Liver (tissue), 9 donors: Measurements from ENCODE around the gene CEP131. TPM values are rescaled to one million over a fixed set of nuclear protein-coding genes. Genes with fewer than 3 reads are reported as not detected.

Experiments
- DNase-seq: peaks from one replicate; pipeline ENCODE4 v3.0.0-alpha.2; 2017; ENCODE audit warnings: low spot score
- H3K27ac ChIP-seq, 2 donors: one replicate each; pipeline ENCODE4 v1.7.0; 2013; ENCODE audit warnings: inconsistent platforms in 2 of 2, low read length in 2 of 2, control low read depth in 1 of 2, low read depth in 1 of 2, mild to moderate bottlenecking in 1 of 2
- H3K27me3 ChIP-seq, 4 donors: one replicate each; pipeline versions ENCODE4 v1.6.1 to v1.7.0; 2013; ENCODE audit warnings: low read length in 3 of 4, inconsistent platforms in 1 of 4, mild to moderate bottlenecking in 1 of 4, moderate library complexity in 1 of 4; ENCODE audit not compliant: control insufficient read depth in 4 of 4, insufficient read depth in 4 of 4
- H3K36me3 ChIP-seq, 4 donors: one replicate each; pipeline versions ENCODE4 v1.6.1 to v1.7.0; 2013; ENCODE audit warnings: low read length in 3 of 4, mild to moderate bottlenecking in 3 of 4, low read depth in 1 of 4, moderate library complexity in 1 of 4; ENCODE audit not compliant: control insufficient read depth in 4 of 4, insufficient read depth in 3 of 4
- H3K4me1 ChIP-seq, 4 donors: one replicate each; pipeline versions ENCODE4 v1.6.1 to v1.7.0; 2013; ENCODE audit warnings: low read length in 3 of 4, mild to moderate bottlenecking in 3 of 4, moderate library complexity in 1 of 4; ENCODE audit not compliant: control insufficient read depth in 4 of 4, insufficient read depth in 4 of 4
- H3K4me3 ChIP-seq, 3 donors: one replicate each; pipeline versions ENCODE4 v1.6.1 to v1.7.0; 2013; ENCODE audit warnings: low read length in 3 of 3, control low read depth in 1 of 3, low read depth in 1 of 3, mild to moderate bottlenecking in 1 of 3
- H3K9ac ChIP-seq, 2 donors: one replicate each; pipeline ENCODE4 v1.7.0; 2013; ENCODE audit warnings: low read length in 2 of 2, mild to moderate bottlenecking in 2 of 2, moderate library complexity in 2 of 2, control low read depth in 1 of 2, low read depth in 1 of 2
- H3K9me3 ChIP-seq, 4 donors: one replicate each; pipeline versions ENCODE4 v1.6.1 to v1.7.0; 2013; ENCODE audit warnings: low read length in 3 of 4; ENCODE audit not compliant: control insufficient read depth in 4 of 4
- ATF3 ChIP-seq: IDR thresholded peaks from 2 replicates; pipeline ENCODE4 v1.6.1; 2016; ENCODE audit warnings: antibody characterized with exemption
- EGR1 ChIP-seq, 2 donors: IDR thresholded peaks; 2 replicates each; pipeline ENCODE4 v1.6.1; 2016 to 2018; ENCODE audit warnings: antibody characterized with exemption in 2 of 2, low read depth in 2 of 2
- FOXA1 ChIP-seq: IDR thresholded peaks from 2 replicates; pipeline ENCODE4 v1.6.1; 2016; ENCODE audit warnings: antibody characterized with exemption
- FOXA2 ChIP-seq: IDR thresholded peaks from 2 replicates; pipeline ENCODE4 v1.6.1; 2016; ENCODE audit warnings: antibody characterized with exemption
- GABPA ChIP-seq, 2 donors: IDR thresholded peaks in 1 of 2; conservative IDR thresholded peaks in 1 of 2; 2 replicates each; pipeline ENCODE4 v1.6.1; 2016; ENCODE audit warnings: antibody characterized with exemption in 2 of 2, mild to moderate bottlenecking in 1 of 2, moderate library complexity in 1 of 2
- HNF4A ChIP-seq, 2 donors: conservative IDR thresholded peaks; 2 replicates each; pipeline ENCODE4 v1.6.1; 2016; ENCODE audit warnings: antibody characterized with exemption in 2 of 2, mild to moderate bottlenecking in 2 of 2
- HNF4G ChIP-seq: IDR thresholded peaks from 2 replicates; pipeline ENCODE4 v1.6.1; 2016; ENCODE audit warnings: antibody characterized with exemption
- MAX ChIP-seq: IDR thresholded peaks from 2 replicates; pipeline ENCODE4 v1.6.1; 2016; ENCODE audit warnings: antibody characterized with exemption
- NR2F2 ChIP-seq: IDR thresholded peaks from 2 replicates; pipeline ENCODE4 v1.6.1; 2016; ENCODE audit warnings: antibody characterized with exemption
- RAD21 ChIP-seq, 2 donors: IDR thresholded peaks; 2 replicates each; pipeline ENCODE4 v1.6.1; 2016; ENCODE audit warnings: antibody characterized with exemption in 2 of 2, mild to moderate bottlenecking in 2 of 2
- REST ChIP-seq: IDR thresholded peaks from 2 replicates; pipeline ENCODE4 v1.6.1; 2016; ENCODE audit warnings: antibody characterized with exemption, mild to moderate bottlenecking
- RXRA ChIP-seq, 2 donors: IDR thresholded peaks; 2 replicates each; pipeline ENCODE4 v1.6.1; 2017 to 2018; ENCODE audit warnings: antibody characterized with exemption in 2 of 2, mild to moderate bottlenecking in 1 of 2
- SP1 ChIP-seq: IDR thresholded peaks from 2 replicates; pipeline ENCODE4 v1.6.1; 2018; ENCODE audit warnings: antibody characterized with exemption, mild to moderate bottlenecking
- TAF1 ChIP-seq: conservative IDR thresholded peaks from 2 replicates; pipeline ENCODE4 v1.6.1; 2016; ENCODE audit warnings: antibody characterized with exemption, mild to moderate bottlenecking
- YY1 ChIP-seq: IDR thresholded peaks from 2 replicates; pipeline ENCODE4 v1.6.1; 2016; ENCODE audit warnings: antibody characterized with exemption, mild to moderate bottlenecking
- WGBS: extraction: QIAGEN DNeasy Blood & Tissue Kit; methylation state at CpG from one replicate; pipeline ENCODE4 v1.1.7; 2013; 5-methylcytosine and 5-hydroxymethylcytosine counted together
- polyA plus RNA-seq, 2 donors: library from polyadenylated mRNA; stranded (reverse) in 1 of 2; unstranded in 1 of 2; fragments of 200-250 nt in 1 of 2; fragments of >200 nt in 1 of 2; fragmentation: Nextera tagmentation in 1 of 2; extraction: Ambion mirVana in 1 of 2; gene quantifications; one replicate each; pipeline versions ENCODE4 v1.2.1 to v1.2.3, GENCODE V29; 2013 to 2015
- total RNA-seq, 2 donors: library from RNA; depleted of rRNA; stranded (reverse); fragments of >200 nt; gene quantifications; one replicate each; pipeline ENCODE4 v1.2.3, GENCODE V29; 2014
- TF ChIP-seq, protein P1 (sequence below): IDR thresholded peaks from 2 replicates; pipeline ENCODE4 v1.6.1; 2016; ENCODE audit warnings: antibody characterized with exemption
- donor health status: healthy.
- donor health status: healthy.
- donor health status: healthy.
- donor health status: healthy.
- donor health status: healthy.

Gene CEP131
- total and polyA plus RNA-seq, 4 donors: 0.71 to 6.3 (median 2.2) TPM

DNA sequence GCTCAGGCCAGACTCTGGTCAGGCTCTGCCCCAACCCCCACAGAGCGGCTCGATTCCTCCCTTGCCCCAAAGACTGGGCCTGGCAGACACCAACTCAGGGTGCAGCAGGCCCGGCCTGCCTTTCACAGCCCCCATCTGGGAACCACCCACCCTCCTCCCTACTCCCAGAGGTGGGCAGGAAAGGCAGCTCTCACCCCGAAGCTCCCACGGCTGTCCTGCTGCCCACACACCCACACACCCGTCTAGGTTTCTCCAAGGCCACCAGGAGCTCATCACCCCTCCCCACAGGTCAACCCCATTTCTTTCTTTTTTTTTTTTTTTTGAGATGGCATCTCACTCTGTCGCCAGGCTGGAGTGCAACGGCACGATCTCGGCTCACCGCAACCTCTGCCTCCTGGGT lies 3.8 kb downstream of the CEP131 start:
- Histone ChIP-seq H3K4me3 (no peak overlapping the region), H3K9me3 (no peaks in the 10 kb centered on the region), H3K36me3 (no peaks in the 10 kb centered on the region), H3K9ac (no peak overlapping the region), H3K27ac (no peak overlapping the region), H3K4me1 (peaks cover 10 to 23% (median 13%) of the 10 kb centered on the region in 4 donors), H3K27me3 (no peaks in the 10 kb centered on the region)
- WGBS: 97% methylated on average over 11 of the region's 11 CpGs
- no peak for DNase-seq
- no peak for TF ChIP-seq SP1

DNA sequence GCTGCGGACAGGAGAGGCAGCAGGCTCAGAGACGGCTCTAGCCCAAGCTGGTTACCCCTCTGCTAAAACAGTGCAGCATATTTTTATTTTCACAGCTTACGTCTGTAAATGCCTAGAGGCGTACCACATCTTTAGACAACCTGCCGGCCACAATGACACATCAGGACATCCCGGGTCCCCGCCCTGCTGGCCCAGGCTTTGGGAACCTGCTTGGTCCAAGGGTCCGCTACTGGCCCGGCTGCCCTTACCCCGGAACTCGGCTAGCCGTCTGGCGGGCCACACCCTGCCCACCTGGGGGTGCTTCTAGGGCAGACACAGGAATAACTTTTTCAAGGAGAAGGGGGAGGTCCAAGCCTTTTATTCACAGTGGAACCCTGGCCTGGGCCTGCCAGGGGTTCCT lies 4.3 kb downstream of the CEP131 start:
- no peaks in the 10 kb centered on the region for H3K9me3 ChIP-seq
- H3K9ac ChIP-seq: no peak overlapping the region
- no peak for DNase-seq
- H3K27me3 ChIP-seq: no peaks in the 10 kb centered on the region
- TF ChIP-seq RAD21 (IDR thresholded peaks at IDR 0.05) (no peak), NR2F2 (no peak), SP1 (no peak), YY1 (no peak), GABPA (IDR thresholded peaks at IDR 0.05 in 1 of 2, conservative IDR thresholded peaks at IDR 0.05 in 1 of 2) (no peak), RXRA (IDR thresholded peaks at IDR 0.05) (no peak), FOXA1 (no peak), MAX (no peak)
- TF ChIP-seq, protein P1, sequence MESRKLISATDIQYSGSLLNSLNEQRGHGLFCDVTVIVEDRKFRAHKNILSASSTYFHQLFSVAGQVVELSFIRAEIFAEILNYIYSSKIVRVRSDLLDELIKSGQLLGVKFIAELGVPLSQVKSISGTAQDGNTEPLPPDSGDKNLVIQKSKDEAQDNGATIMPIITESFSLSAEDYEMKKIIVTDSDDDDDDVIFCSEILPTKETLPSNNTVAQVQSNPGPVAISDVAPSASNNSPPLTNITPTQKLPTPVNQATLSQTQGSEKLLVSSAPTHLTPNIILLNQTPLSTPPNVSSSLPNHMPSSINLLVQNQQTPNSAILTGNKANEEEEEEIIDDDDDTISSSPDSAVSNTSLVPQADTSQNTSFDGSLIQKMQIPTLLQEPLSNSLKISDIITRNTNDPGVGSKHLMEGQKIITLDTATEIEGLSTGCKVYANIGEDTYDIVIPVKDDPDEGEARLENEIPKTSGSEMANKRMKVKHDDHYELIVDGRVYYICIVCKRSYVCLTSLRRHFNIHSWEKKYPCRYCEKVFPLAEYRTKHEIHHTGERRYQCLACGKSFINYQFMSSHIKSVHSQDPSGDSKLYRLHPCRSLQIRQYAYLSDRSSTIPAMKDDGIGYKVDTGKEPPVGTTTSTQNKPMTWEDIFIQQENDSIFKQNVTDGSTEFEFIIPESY: no peak
- no peaks in the 10 kb centered on the region for H3K36me3 ChIP-seq
- 91% methylated on average over 13 of the region's 13 CpGs for WGBS
- H3K4me1 ChIP-seq: peaks cover 7 to 18% (median 11%) of the 10 kb centered on the region in 4 donors
- H3K27ac ChIP-seq: no peak overlapping the region
- H3K4me3 ChIP-seq: no peak overlapping the region

DNA sequence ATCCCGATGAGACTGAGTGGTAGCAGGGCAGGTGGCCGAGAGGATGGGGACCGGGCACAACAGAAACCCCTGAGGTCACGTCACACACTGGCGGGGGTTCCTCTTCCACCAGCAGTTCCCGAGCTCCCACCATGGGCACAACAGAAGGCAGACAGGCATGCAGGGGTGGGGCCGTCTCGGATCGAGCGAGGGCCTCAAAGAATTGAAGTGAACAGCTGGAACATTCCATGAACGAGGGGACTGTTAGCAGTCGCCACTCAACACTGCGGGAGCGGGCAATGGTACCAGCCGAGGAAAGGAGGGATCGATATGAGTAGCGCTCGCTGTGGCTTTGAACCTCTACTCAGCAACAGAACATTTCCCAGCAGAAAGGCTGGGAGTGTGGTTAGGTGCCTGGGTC lies 5.3 kb downstream of the CEP131 start:
- Histone ChIP-seq H3K36me3 (no peaks in the 10 kb centered on the region), H3K9me3 (no peaks in the 10 kb centered on the region), H3K27me3 (no peaks in the 10 kb centered on the region), H3K4me1 (peaks cover 5 to 13% (median 7%) of the 10 kb centered on the region in 4 donors), H3K9ac (no peak overlapping the region), H3K4me3 (no peak overlapping the region), H3K27ac (no peak overlapping the region)
- WGBS: 97% methylated on average over 18 of the region's 18 CpGs
- DNase-seq: no peak
- TF ChIP-seq FOXA1 (no peak), REST (no peak), EGR1 (IDR thresholded peaks at IDR 0.05; ENCODE audit: low read depth in 2 of 2) (no peak), MAX (no peak), FOXA2 (no peak), GABPA (IDR thresholded peaks at IDR 0.05 in 1 of 2, conservative IDR thresholded peaks at IDR 0.05 in 1 of 2) (no peak), TAF1 (no peak), SP1 (no peak), YY1 (no peak), RXRA (IDR thresholded peaks at IDR 0.05) (no peak), NR2F2 (no peak), HNF4G (no peak), ATF3 (no peak), HNF4A (conservative IDR thresholded peaks at IDR 0.05) (no peak)
- TF ChIP-seq, protein P1: no peak
